Measurements from ENCODE around the gene NTN4. TPM values are rescaled to one million over a fixed set of nuclear protein-coding genes. Genes with fewer than 3 reads are reported as not detected.

The NTN4 gene
- total and polyA plus RNA-seq, 4 donors = 3.2 to 30.5 (median 15.0) TPM

GRCh38 chr12:95615749-95616148 lies 174.8 kb downstream of the NTN4 start:
- H3K9ac ChIP-seq (ENCODE audit: low read depth in 1 of 2, low read length in 2 of 2) = no peak overlapping the region
- H3K27ac ChIP-seq (ENCODE audit: low read depth in 1 of 2, low read length in 2 of 2) = no peak overlapping the region
- no peak for DNase-seq (ENCODE audit: low spot score)
- no peak for TF ChIP-seq HNF4A (conservative IDR thresholded peaks at IDR 0.05)
- TF ChIP-seq FOXA1 (IDR thresholded peaks at IDR 0.05) = no peak
- TF ChIP-seq GABPA (IDR thresholded peaks at IDR 0.05 in 1 of 2, conservative IDR thresholded peaks at IDR 0.05 in 1 of 2) = no peak
- no peak for TF ChIP-seq REST (IDR thresholded peaks at IDR 0.05)
- TF ChIP-seq CTCF (IDR thresholded peaks at IDR 0.05; ENCODE audit: low read depth, low read length, missing input control) = no peak
- TF ChIP-seq TAF1 (conservative IDR thresholded peaks at IDR 0.05) = no peak
- TF ChIP-seq NR2F2 (IDR thresholded peaks at IDR 0.05) = no peak
- no peak for TF ChIP-seq YY1 (IDR thresholded peaks at IDR 0.05)
- no peaks in the 10 kb centered on the region for H3K9me3 ChIP-seq (ENCODE audit: control insufficient read depth in 4 of 4, low read length in 3 of 4)
- H3K27me3 ChIP-seq (ENCODE audit: control insufficient read depth in 4 of 4, insufficient read depth in 4 of 4, low read length in 3 of 4) = no peaks in the 10 kb centered on the region
- H3K4me1 ChIP-seq (ENCODE audit: control insufficient read depth in 4 of 4, insufficient read depth in 4 of 4, low read length in 3 of 4) = no peaks in the 10 kb centered on the region
- no peak overlapping the region for H3K4me3 ChIP-seq (ENCODE audit: low read depth in 1 of 3, low read length in 3 of 3)
- peaks cover 0 to 1% (median 0%) of the 10 kb centered on the region in 4 donors for H3K36me3 ChIP-seq (ENCODE audit: control insufficient read depth in 4 of 4, insufficient read depth in 3 of 4, low read depth in 1 of 4, low read length in 3 of 4)

- DNase-seq (ENCODE audit: low spot score) = no peak
- no peaks in the 10 kb centered on the region for H3K27me3 ChIP-seq (ENCODE audit: control insufficient read depth in 4 of 4, insufficient read depth in 4 of 4, low read length in 3 of 4)
- TF ChIP-seq YY1 (IDR thresholded peaks at IDR 0.05) = no peak
- no peak for TF ChIP-seq ZBTB33 (IDR thresholded peaks at IDR 0.05)
- no peak for TF ChIP-seq SP1 (IDR thresholded peaks at IDR 0.05)
- no peak for TF ChIP-seq REST (IDR thresholded peaks at IDR 0.05)
- TF ChIP-seq JUND (IDR thresholded peaks at IDR 0.05) = no peak
- no peak for TF ChIP-seq RXRA (IDR thresholded peaks at IDR 0.05)
- no peak for TF ChIP-seq EGR1 (IDR thresholded peaks at IDR 0.05; ENCODE audit: low read depth in 2 of 2)
- TF ChIP-seq RAD21 (IDR thresholded peaks at IDR 0.05) = no peak
- no peak for TF ChIP-seq GABPA (IDR thresholded peaks at IDR 0.05 in 1 of 2, conservative IDR thresholded peaks at IDR 0.05 in 1 of 2)
- TF ChIP-seq NR2F2 (IDR thresholded peaks at IDR 0.05) = no peak
- no peak for TF ChIP-seq CTCF (IDR thresholded peaks at IDR 0.05; ENCODE audit: low read depth, low read length, missing input control)
- no peak for TF ChIP-seq MAX (IDR thresholded peaks at IDR 0.05)
- TF ChIP-seq TAF1 (conservative IDR thresholded peaks at IDR 0.05) = no peak
- no peak for TF ChIP-seq FOXA2 (IDR thresholded peaks at IDR 0.05)
- TF ChIP-seq FOXA1 (IDR thresholded peaks at IDR 0.05) = no peak
- TF ChIP-seq HNF4G (IDR thresholded peaks at IDR 0.05) = no peak
- no peak for TF ChIP-seq HNF4A (conservative IDR thresholded peaks at IDR 0.05)
- TF ChIP-seq ATF3 (IDR thresholded peaks at IDR 0.05) = no peak
- H3K27ac ChIP-seq (ENCODE audit: low read depth in 1 of 2, low read length in 2 of 2) = no peak overlapping the region
- no peaks in the 10 kb centered on the region for H3K4me1 ChIP-seq (ENCODE audit: control insufficient read depth in 4 of 4, insufficient read depth in 4 of 4, low read length in 3 of 4)
- no peak overlapping the region for H3K9ac ChIP-seq (ENCODE audit: low read depth in 1 of 2, low read length in 2 of 2)
- H3K36me3 ChIP-seq (ENCODE audit: control insufficient read depth in 4 of 4, insufficient read depth in 3 of 4, low read depth in 1 of 4, low read length in 3 of 4) = peaks cover 0 to 1% (median 0%) of the 10 kb centered on the region in 4 donors
- H3K4me3 ChIP-seq (ENCODE audit: low read depth in 1 of 3, low read length in 3 of 3) = no peak overlapping the region
- no peaks in the 10 kb centered on the region for H3K9me3 ChIP-seq (ENCODE audit: control insufficient read depth in 4 of 4, low read length in 3 of 4)
- 94% methylated on average over 2 of the region's 2 CpGs for WGBS
Measured at GRCh38 chr12:95614390-95614982, 176.1 kb downstream of the NTN4 start.

Data from liver (tissue), 9 donors.